GM12865 (cell line): ENCODE data around the gene CCNL1.

Source experiments
- DNase-seq: peaks from one replicate; pipeline ENCODE4 v3.0.0; 2010; ENCODE audit warnings: low read depth
- H3K4me3 ChIP-seq: 2 replicates; pipeline ENCODE4 v1.5.1; 2011; ENCODE audit warnings: mild to moderate bottlenecking, low read depth, low read length, control low read depth
- TF ChIP-seq, protein P1 (sequence below): IDR thresholded peaks from 2 replicates; pipeline ENCODE4 v1.5.1; 2011; ENCODE audit warnings: low read length, control low read depth, low read depth, inconsistent platforms; ENCODE audit not compliant: insufficient read depth; ENCODE audit errors: missing control alignments

The CCNL1 gene

GRCh38 chr3:157157836-157158235, 2.1 kb downstream of the CCNL1 start:
- no peak for DNase-seq
- TF ChIP-seq, protein P1, sequence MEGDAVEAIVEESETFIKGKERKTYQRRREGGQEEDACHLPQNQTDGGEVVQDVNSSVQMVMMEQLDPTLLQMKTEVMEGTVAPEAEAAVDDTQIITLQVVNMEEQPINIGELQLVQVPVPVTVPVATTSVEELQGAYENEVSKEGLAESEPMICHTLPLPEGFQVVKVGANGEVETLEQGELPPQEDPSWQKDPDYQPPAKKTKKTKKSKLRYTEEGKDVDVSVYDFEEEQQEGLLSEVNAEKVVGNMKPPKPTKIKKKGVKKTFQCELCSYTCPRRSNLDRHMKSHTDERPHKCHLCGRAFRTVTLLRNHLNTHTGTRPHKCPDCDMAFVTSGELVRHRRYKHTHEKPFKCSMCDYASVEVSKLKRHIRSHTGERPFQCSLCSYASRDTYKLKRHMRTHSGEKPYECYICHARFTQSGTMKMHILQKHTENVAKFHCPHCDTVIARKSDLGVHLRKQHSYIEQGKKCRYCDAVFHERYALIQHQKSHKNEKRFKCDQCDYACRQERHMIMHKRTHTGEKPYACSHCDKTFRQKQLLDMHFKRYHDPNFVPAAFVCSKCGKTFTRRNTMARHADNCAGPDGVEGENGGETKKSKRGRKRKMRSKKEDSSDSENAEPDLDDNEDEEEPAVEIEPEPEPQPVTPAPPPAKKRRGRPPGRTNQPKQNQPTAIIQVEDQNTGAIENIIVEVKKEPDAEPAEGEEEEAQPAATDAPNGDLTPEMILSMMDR: no peak
- peak overlapping the region; percentile 64 for H3K4me3 ChIP-seq

DNA sequence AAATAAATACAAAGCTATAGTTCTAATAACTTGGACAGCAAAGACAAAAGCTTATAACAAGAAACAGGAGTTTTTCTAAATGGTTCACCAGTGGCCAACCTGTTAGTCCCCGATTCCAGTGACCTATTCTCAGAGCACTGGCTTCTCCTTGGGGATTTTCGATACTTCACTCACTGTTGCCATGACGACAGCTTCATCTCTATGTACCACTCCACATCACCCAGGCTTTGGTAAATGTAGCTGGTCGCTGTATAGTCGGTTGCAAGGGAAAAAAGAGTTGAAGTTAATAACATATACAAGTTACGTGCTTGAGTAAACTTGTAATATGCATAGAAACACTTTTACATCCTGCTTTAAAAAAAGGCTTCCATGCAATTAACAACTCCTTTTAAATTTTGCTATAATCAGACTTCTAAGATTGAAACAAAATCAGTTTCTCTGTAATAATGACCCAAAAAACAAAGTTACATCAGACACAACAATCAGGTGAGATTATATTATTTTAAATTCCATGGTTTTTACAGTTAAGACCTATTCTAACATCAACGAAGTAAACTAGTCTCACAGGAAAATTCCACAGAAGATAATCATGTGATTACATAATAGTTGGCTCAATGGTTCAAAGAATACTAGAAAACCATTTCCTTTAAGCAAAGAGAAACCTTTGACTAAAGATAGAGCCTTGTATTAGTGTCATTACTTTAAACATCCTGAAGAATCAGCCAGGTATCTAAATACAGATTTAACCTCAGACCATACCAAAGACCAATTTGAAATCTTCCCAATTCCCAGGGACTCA, 2.9 kb downstream of the CCNL1 start:
- H3K4me3 ChIP-seq: peak overlapping the region; percentile 64
- no peak for DNase-seq
- TF ChIP-seq, protein P1: no peak

GRCh38 chr3:157155591-157155990, 4.4 kb downstream of the CCNL1 start:
- H3K4me3 ChIP-seq: peak overlapping the region; percentile 64
- no peak for DNase-seq
- TF ChIP-seq, protein P1: no peak

GRCh38 chr3:157154563-157155330, 5.2 kb downstream of the CCNL1 start:
- TF ChIP-seq, protein P1: no peak
- H3K4me3 ChIP-seq: peak overlapping the region; percentile 64; the same call in 1 of the 2 replicates
- DNase-seq: no peak

DNA sequence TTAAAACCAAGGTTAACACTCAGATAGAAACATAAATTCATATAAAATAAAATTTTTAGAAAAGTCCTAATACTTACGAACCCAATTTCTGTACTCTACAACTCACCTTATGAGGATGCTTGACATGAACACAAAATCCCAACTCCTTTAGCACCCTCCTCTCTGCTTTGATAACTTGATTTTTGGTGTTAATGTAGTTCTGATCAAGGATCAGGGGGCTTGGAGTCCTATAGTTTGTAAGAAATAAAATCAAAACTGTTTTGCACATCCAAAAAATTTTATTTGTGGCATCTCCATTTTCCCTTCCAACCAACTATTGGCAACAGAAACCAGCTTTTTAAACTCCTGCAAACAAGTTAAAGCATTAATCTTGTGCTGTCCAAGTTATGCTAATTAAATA, 7.0 kb downstream of the CCNL1 start:
- TF ChIP-seq, protein P1: no peak
- no peak for DNase-seq
- no peak overlapping the region for H3K4me3 ChIP-seq

DNA sequence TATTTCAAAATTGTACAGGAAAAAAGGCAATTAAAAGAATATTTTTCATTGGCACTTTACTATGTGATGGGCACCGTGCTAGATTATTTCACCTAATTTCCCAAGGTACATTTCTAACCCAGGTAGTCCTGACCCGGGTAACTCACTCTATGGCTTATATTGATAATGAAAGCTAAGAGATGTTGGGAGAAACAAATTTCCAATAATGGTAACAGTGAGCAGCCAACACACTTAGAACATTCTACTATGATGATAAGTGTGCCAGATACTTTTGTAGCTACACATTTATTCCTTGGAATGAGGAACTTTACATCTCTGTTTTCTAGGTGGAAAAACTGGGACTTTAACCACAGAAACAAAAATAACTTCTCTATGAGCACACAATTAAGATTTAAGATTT, 7.5 kb downstream of the CCNL1 start:
- TF ChIP-seq, protein P1: no peak
- no peak for DNase-seq

More for the DNA sequence above, 7.5 kb downstream of the CCNL1 start:
- no peak overlapping the region for H3K4me3 ChIP-seq
